ENCODE measurements around the gene MITF.

- no peak for TF ChIP-seq POLR2A (IDR thresholded peaks at IDR 0.05)
- TF ChIP-seq CTCF (IDR thresholded peaks at IDR 0.05 in 8 of 11, conservative IDR thresholded peaks at IDR 0.05 in 3 of 11) = no peak
Observed at GRCh38 chr3:69817988-69818387, 78.7 kb downstream of the MITF start.

All from spleen (tissue), 7 donors.